Mesothelial cell of epicardium (in vitro differentiated cells): ENCODE measurements around the gene SMYD4. TPM values are rescaled to one million over a fixed set of nuclear protein-coding genes. Genes with fewer than 3 reads are reported as not detected.

Experiments
- DNase-seq, 2 experiments: peaks; one replicate each; pipeline ENCODE4 v3.0.0; 2021; ENCODE audit warnings: low spot score in 2 of 2; ENCODE audit not compliant: unreplicated experiment in 2 of 2
- H3K27ac Mint-ChIP-seq: 2 replicates; pipeline ENCODE4 v1.8.0; 2021; ENCODE audit warnings: mixed read lengths
- H3K27me3 Mint-ChIP-seq: 2 replicates; pipeline ENCODE4 v1.8.0; 2021; ENCODE audit warnings: low read depth, mixed read lengths
- H3K36me3 Mint-ChIP-seq: 2 replicates; pipeline ENCODE4 v1.8.0; 2021; ENCODE audit warnings: mixed read lengths
- H3K4me1 Mint-ChIP-seq: 2 replicates; pipeline ENCODE4 v1.8.0; 2021; ENCODE audit warnings: mixed read lengths
- H3K4me3 Mint-ChIP-seq: 2 replicates; pipeline ENCODE4 v1.8.0; 2021; ENCODE audit warnings: mild to moderate bottlenecking, moderate library complexity, mixed read lengths
- H3K9me3 Mint-ChIP-seq: 2 replicates; pipeline ENCODE4 v1.8.0; 2021; ENCODE audit warnings: mixed read lengths
- CTCF ChIP-seq: fragments of 200-600 bp; sonication (generic); IDR thresholded peaks from one replicate; pipeline ENCODE4 v1.5.0; 2021; ENCODE audit warnings: antibody characterized with exemption; ENCODE audit not compliant: unreplicated experiment
- total RNA-seq: library from RNA; stranded (reverse); gene quantifications from 3 replicates; pipeline ENCODE4 v1.2.1, GENCODE V29; 2021

Gene SMYD4
- 21.9 to 24.9 TPM (median 24.5 TPM) in 3 replicates for total RNA-seq

- H3K27me3 Mint-ChIP-seq, result no peaks in the 10 kb centered on the region
- TF ChIP-seq CTCF, result no peak
- H3K4me1 Mint-ChIP-seq, result peaks cover 23% of the 10 kb centered on the region
- no peaks in the 10 kb centered on the region for H3K9me3 Mint-ChIP-seq
- peak within 1 kb of the TSS; percentile 86 for H3K4me3 Mint-ChIP-seq
- H3K36me3 Mint-ChIP-seq, result peaks cover 13% of the 10 kb centered on the region
- peak; percentile 86 to 91 for DNase-seq
- peak within 1 kb of the TSS; percentile 94 for H3K27ac Mint-ChIP-seq
These were observed at the start of gene SMYD4, which contains the start of gene RPA1 for GRCh38 chr17:1829592-1830257. TSS of gene SMYD4 (minus strand) at chr17:1829902. CDS start at chr17:1827994, 1,908 bp downstream. TSS of gene RPA1 (plus strand) at chr17:1830005. CDS start at chr17:1830094, 89 bp downstream.

GRCh38 chr17:1878419-1879121 is 48.9 kb upstream of the SMYD4 start:
- no peaks in the 10 kb centered on the region for H3K4me1 Mint-ChIP-seq
- no peak for TF ChIP-seq CTCF
- H3K36me3 Mint-ChIP-seq, result peaks cover 31% of the 10 kb centered on the region
- no peak overlapping the region for H3K27ac Mint-ChIP-seq
- H3K27me3 Mint-ChIP-seq, result no peaks in the 10 kb centered on the region
- no peak overlapping the region for H3K4me3 Mint-ChIP-seq
- no peak for DNase-seq
- no peaks in the 10 kb centered on the region for H3K9me3 Mint-ChIP-seq

- H3K27me3 Mint-ChIP-seq, result no peaks in the 10 kb centered on the region
- TF ChIP-seq CTCF, result no peak
- H3K27ac Mint-ChIP-seq, result no peak overlapping the region
- H3K4me1 Mint-ChIP-seq, result no peaks in the 10 kb centered on the region
- no peaks in the 10 kb centered on the region for H3K9me3 Mint-ChIP-seq
- peaks cover 29% of the 10 kb centered on the region for H3K36me3 Mint-ChIP-seq
- DNase-seq, result no peak
- H3K4me3 Mint-ChIP-seq, result no peak overlapping the region
These were observed 45.9 kb upstream of the SMYD4 start for GRCh38 chr17:1875597-1875996.

GRCh38 chr17:1873418-1873817 is 43.7 kb upstream of the SMYD4 start:
- Mint-ChIP-seq H3K27ac (no peak overlapping the region), H3K4me3 (no peak overlapping the region), H3K4me1 (no peaks in the 10 kb centered on the region), H3K36me3 (peaks cover 21% of the 10 kb centered on the region), H3K27me3 (no peaks in the 10 kb centered on the region), H3K9me3 (no peaks in the 10 kb centered on the region)
- no peak for DNase-seq
- no peak for TF ChIP-seq CTCF

- no peak for DNase-seq
- no peaks in the 10 kb centered on the region for H3K9me3 Mint-ChIP-seq
- H3K27me3 Mint-ChIP-seq, result no peaks in the 10 kb centered on the region
- no peak for TF ChIP-seq CTCF
- no peaks in the 10 kb centered on the region for H3K4me1 Mint-ChIP-seq
- peaks cover 21% of the 10 kb centered on the region for H3K36me3 Mint-ChIP-seq
- no peak overlapping the region for H3K4me3 Mint-ChIP-seq
- no peak overlapping the region for H3K27ac Mint-ChIP-seq
These were observed 43.3 kb upstream of the SMYD4 start for GRCh38 chr17:1872976-1873375.
